Stimulated activated naive CD4-positive, alpha-beta T cell treated with Interleukin-2 at 50 U/mL for 16 hours (primary cell): ENCODE measurements around the gene MAD2L1BP.

Source experiments
- DNase-seq: peaks from one replicate; lab custom pipeline; 2025; lab: John Stamatoyannopoulos, UW

MAD2L1BP gene

GRCh38 chr6:43683708-43684455 lies 48.2 kb downstream of the MAD2L1BP start:
- DNase-seq, result no peak

- no peak for DNase-seq
Measured at GRCh38 chr6:43687079-43687436, 51.4 kb downstream of the MAD2L1BP start.

GRCh38 chr6:43687437-43688347 lies 52.1 kb downstream of the MAD2L1BP start, which contains the start of gene MRPS18A:
Gene MRPS18A (minus strand): TSS chr6:43687791. CDS start chr6:43687779, 12 bp downstream.
- DNase-seq, result peak; percentile 77

DNA sequence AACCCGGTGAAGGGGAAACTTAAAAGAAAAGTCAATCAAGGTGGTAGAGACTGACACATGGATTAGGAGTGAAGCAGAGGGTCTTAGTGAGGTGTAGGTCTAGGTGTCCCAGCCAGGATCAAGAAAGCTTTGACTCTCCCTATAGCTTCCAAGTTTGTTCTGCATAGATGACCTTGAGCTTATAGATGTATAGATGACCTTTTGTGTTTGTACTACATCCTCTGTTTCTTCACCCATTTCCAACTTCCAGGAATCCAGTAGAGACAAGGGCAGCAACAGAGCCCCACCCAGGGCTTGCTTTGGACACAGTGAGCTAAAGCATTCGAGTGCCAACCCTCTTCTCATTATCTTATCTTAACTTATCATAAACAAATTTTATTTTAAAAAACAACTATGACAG lies 53.8 kb downstream of the MAD2L1BP start:
- no peak for DNase-seq
